ENCODE data around the gene NF2. TPM values are rescaled to one million over a fixed set of nuclear protein-coding genes. Genes with fewer than 3 reads are reported as not detected.

The NF2 gene
- total RNA-seq, 1 experiment from 2014 or later, result 190 TPM

GRCh38 chr22:29604076-29604360, 585 bp downstream of the NF2 start:
- TF ChIP-seq TCF7L2 (IDR thresholded peaks at IDR 0.05; ENCODE audit: low read depth, low read length) (no peak), POLR2AphosphoS5 (IDR thresholded peaks at IDR 0.05; ENCODE audit: low read depth, low read length) (no peak), SIN3A (IDR thresholded peaks at IDR 0.05; ENCODE audit: borderline replicate concordance, insufficient read depth, low read depth, low read length) (0 out of 2 replicates have a peak, but pooled peaks have one; percentile 18), REST (IDR thresholded peaks at IDR 0.05; ENCODE audit: insufficient read depth in 1 of 2, low read depth in 2 of 2, low read length in 1 of 2) (no peak)
- DNase-seq (ENCODE audit: low read depth, low spot score) (no peak), ATAC-seq (no peak)
- POLR2A ChIA-PET, result interaction anchor here (0.6 kb wide), 1 partner anchor 58 kb away, joined by 3 read pairs; no protein-coding TSS in a partner anchor
- no TSS peak for BruUV-seq (replicated peaks)
- no peaks in the 10 kb centered on the region for H3K9me3 ChIP-seq (ENCODE audit: control insufficient read depth, insufficient read depth, low read depth, low read length)
- peak overlapping the region; percentile 85 for H3K27ac ChIP-seq (ENCODE audit: low read length)
- H3K4me3 ChIP-seq (ENCODE audit: low read depth in 2 of 2, low read length in 2 of 2), result peak overlapping the region; percentile 84 to 86
- CTCF ChIA-PET, result interaction anchor here (0.5 kb wide), 1 partner anchor 1811 kb away, joined by 3 read pairs; no protein-coding TSS in a partner anchor
- in situ Hi-C loops (cut with HindIII; ENCODE audit: low pct_unique_long_range_greater_than_20kb, low sequenced_read_pairs), result no loop called here
- no peaks in the 10 kb centered on the region for H3K27me3 ChIP-seq (ENCODE audit: control insufficient read depth, insufficient read depth, low read length)
- peaks cover 7% of the 10 kb centered on the region; the same call in 1 of the 2 replicates for H3K36me3 ChIP-seq (ENCODE audit: control insufficient read depth, insufficient read depth, low read length)
- intact Hi-C loops (cut with micrococcal nuclease; ENCODE audit: unreplicated experiment), result no loop called here
- H3K4me1 ChIP-seq (ENCODE audit: control insufficient read depth, insufficient read depth, low read length), result peaks cover 21% of the 10 kb centered on the region

- ATAC-seq (no peak), DNase-seq (ENCODE audit: low read depth, low spot score) (no peak)
- Histone ChIP-seq H3K27ac (ENCODE audit: low read length) (peak overlapping the region; percentile 85), H3K4me3 (ENCODE audit: low read depth in 2 of 2, low read length in 2 of 2) (peak overlapping the region; percentile 84 to 86), H3K4me1 (ENCODE audit: control insufficient read depth, insufficient read depth, low read length) (peaks cover 25% of the 10 kb centered on the region), H3K9me3 (ENCODE audit: control insufficient read depth, insufficient read depth, low read depth, low read length) (no peaks in the 10 kb centered on the region; the same call in 1 of the 2 replicates), H3K36me3 (ENCODE audit: control insufficient read depth, insufficient read depth, low read length) (peaks cover 7% of the 10 kb centered on the region; the same call in 1 of the 2 replicates), H3K27me3 (ENCODE audit: control insufficient read depth, insufficient read depth, low read length) (no peaks in the 10 kb centered on the region)
- in situ Hi-C loops (cut with HindIII; ENCODE audit: low pct_unique_long_range_greater_than_20kb, low sequenced_read_pairs) (no loop called here), intact Hi-C loops (cut with micrococcal nuclease; ENCODE audit: unreplicated experiment) (no loop called here)
- POLR2A ChIA-PET, result no interaction called here
- TF ChIP-seq TCF7L2 (IDR thresholded peaks at IDR 0.05; ENCODE audit: low read depth, low read length) (no peak), SIN3A (IDR thresholded peaks at IDR 0.05; ENCODE audit: borderline replicate concordance, insufficient read depth, low read depth, low read length) (no peak), POLR2AphosphoS5 (IDR thresholded peaks at IDR 0.05; ENCODE audit: low read depth, low read length) (no peak), REST (IDR thresholded peaks at IDR 0.05; ENCODE audit: insufficient read depth in 1 of 2, low read depth in 2 of 2, low read length in 1 of 2) (no peak), CTCF (IDR thresholded peaks at IDR 0.05) (no peak)
- CTCF ChIA-PET, result no interaction called here
- BruUV-seq (replicated peaks), result no TSS peak
Observed at GRCh38 chr22:29605527-29605850, 2.1 kb downstream of the NF2 start.
